K562 (cell line): ENCODE measurements around the gene PANX1. TPM values are rescaled to one million over a fixed set of nuclear protein-coding genes. Genes with fewer than 3 reads are reported as not detected.

Experiments used
- ATAC-seq: fragments of 200-7000 bp; cut with Tn5 transposase; 3 replicates; pipeline ENCODE4 v1.9.1; 2020; ENCODE audit warnings: moderate library complexity
- BruUV-seq: library from RNA; stranded (reverse); fragments of 400-500 nt; replicated peaks from 2 replicates; lab custom pipeline; 2021; lab: Mats Ljungman, UMichigan
- CTCF ChIA-PET: fragments of 300-600 bp; formaldehyde crosslinking; extraction: SDS; loops from one replicate; lab custom pipeline; 2021; ENCODE audit warnings: low intra/inter-chr PET ratio; lab: Yijun Ruan, JAX
- POLR2A ChIA-PET: fragments of 300-600, 350-650 bp; sonication (Branson Sonifier 250); formaldehyde crosslinking; extraction: SDS; loops from one replicate; lab custom pipeline; 2021; ENCODE audit warnings: antibody characterized with exemption, inconsistent platforms; lab: Yijun Ruan, JAX
- DNase-seq, 4 experiments: peaks; one replicate each; pipeline versions ENCODE4 v3.0.0 to v3.0.0-alpha.2; 2011 to 2018; ENCODE audit warnings: low spot score in 3 of 4, mixed read lengths in 3 of 4; ENCODE audit errors: extremely low read depth in 1 of 4
- FAIRE-seq: peaks from 2 replicates; lab custom pipeline; 2011; peaks lifted over from hg19 to GRCh38; lab: Jason Lieb, UNC
- H2AFZ ChIP-seq: 2 replicates; pipeline ENCODE4 v1.6.0; 2011; ENCODE audit warnings: low read depth, low read length, control low read depth, inconsistent platforms
- H3K27ac ChIP-seq: fragments of 200-600 bp; 3 replicates; pipeline ENCODE4 v1.8.0; 2011; ENCODE audit warnings: low read depth, mild to moderate bottlenecking, control low read depth, inconsistent platforms, low read length, moderate library complexity, mixed read lengths; ENCODE audit errors: extremely low read depth
- H3K27me3 ChIP-seq, 2 experiments: fragments of 300-600 bp in 1 of 2; 2 replicates in 1 of 2; 3 replicates in 1 of 2; pipeline versions ENCODE4 v1.6.0 to v1.8.0; 2011; ENCODE audit warnings: inconsistent platforms in 2 of 2, low read length in 2 of 2, mild to moderate bottlenecking in 1 of 2, mixed read lengths in 1 of 2, moderate library complexity in 1 of 2; ENCODE audit not compliant: control insufficient read depth in 2 of 2, insufficient read depth in 2 of 2
- H3K36me3 ChIP-seq: fragments of 300-600 bp; 3 replicates; pipeline ENCODE4 v1.8.0; 2011; ENCODE audit warnings: mild to moderate bottlenecking, low read length, inconsistent platforms; ENCODE audit not compliant: control insufficient read depth, insufficient read depth
- H3K4me1 ChIP-seq, 2 experiments: fragments of 200-600 bp in 1 of 2; replicated peaks in 1 of 2; 2 replicates in 1 of 2; 3 replicates in 1 of 2; pipeline versions ENCODE4 v1.5.1 to v1.8.0; 2011; ENCODE audit warnings: inconsistent platforms in 2 of 2, low read length in 2 of 2, mild to moderate bottlenecking in 1 of 2, mixed read lengths in 1 of 2, moderate library complexity in 1 of 2; ENCODE audit not compliant: control insufficient read depth in 2 of 2, insufficient read depth in 2 of 2
- H3K4me2 ChIP-seq: 2 replicates; pipeline ENCODE4 v1.6.1; 2011; ENCODE audit warnings: low read length, control low read depth, inconsistent platforms, mixed read lengths; ENCODE audit not compliant: insufficient read depth
- H3K4me3 ChIP-seq: fragments of 200-600 bp; sonication (generic), shearing (Covaris generic); 2 replicates; pipeline ENCODE4 v1.5.1; 2016; ENCODE audit warnings: control low read depth, inconsistent platforms
- H3K79me2 ChIP-seq: fragments of 200-600 bp; 3 replicates; pipeline ENCODE4 v1.8.0; 2011; ENCODE audit warnings: low read length, inconsistent platforms; ENCODE audit not compliant: control insufficient read depth, insufficient read depth
- H3K9ac ChIP-seq, 2 experiments: 2 replicates each; pipeline versions ENCODE4 v1.6.0 to v1.6.1; 2011; ENCODE audit warnings: low read depth in 2 of 2, low read length in 2 of 2, control low read depth in 1 of 2, inconsistent platforms in 1 of 2, mild to moderate bottlenecking in 1 of 2, mixed read lengths in 1 of 2; ENCODE audit not compliant: insufficient read depth in 1 of 2
- H3K9me1 ChIP-seq: one replicate; pipeline ENCODE4 v1.6.0; 2011; ENCODE audit warnings: inconsistent platforms, mild to moderate bottlenecking, low read length, moderate library complexity; ENCODE audit not compliant: control insufficient read depth, insufficient read depth
- H3K9me3 ChIP-seq: replicated peaks from 2 replicates; pipeline ENCODE4 v1.5.1; 2011; ENCODE audit warnings: low read depth, low read length, inconsistent platforms; ENCODE audit not compliant: control insufficient read depth, insufficient read depth
- H4K20me1 ChIP-seq: replicated peaks from 2 replicates; pipeline ENCODE4 v1.6.1; 2011; ENCODE audit warnings: low read length, inconsistent platforms, mixed read lengths; ENCODE audit not compliant: control insufficient read depth, insufficient read depth
- BRD9 ChIP-seq: fragments of 450-650 bp; IDR thresholded peaks from 2 replicates; pipeline ENCODE4 v1.6.1; 2018; ENCODE audit warnings: low read depth; ENCODE audit not compliant: partially characterized antibody
- PHB ChIP-seq: fragments of 250-450 bp; sonication (Bioruptor Pico); IDR thresholded peaks from 2 replicates; pipeline ENCODE4 v1.5.0; 2021
- RFX1 ChIP-seq: fragments of 450-650 bp; IDR thresholded peaks from 2 replicates; pipeline ENCODE4 v1.6.1; 2016; ENCODE audit warnings: mild to moderate bottlenecking, moderate library complexity
- WGBS: fragments of 100-300 bp; shearing (Covaris generic); methylation state at CpG from one replicate; pipeline ENCODE4 v1.1.6; 2016; ENCODE audit warnings: low coverage, mixed read lengths; ENCODE audit not compliant: insufficient coverage; ENCODE audit errors: missing lambda C conversion rate; 5-methylcytosine and 5-hydroxymethylcytosine counted together
- in situ Hi-C: fragments of 300-500 bp; cut with MboI; formaldehyde crosslinking; loops from 4 replicates; pipeline ENCODE4 v1.15.0; 2018; ENCODE audit warnings: inconsistent platforms, mixed read lengths
- intact Hi-C: fragments of 100-400 bp; cut with micrococcal nuclease; formaldehyde crosslinking; loops from 2 replicates; pipeline ENCODE4 v1.14.2; 2022
- polyA plus RNA-seq, 8 experiments: library from polyadenylated mRNA; depleted of rRNA in 4 of 8; stranded (reverse) in 5 of 8; unstranded in 3 of 8; fragments of >200 nt; fragmentation: Nextera tagmentation in 2 of 8; fragmentation: Illumina TruSeq in 1 of 8; extraction: Ambion mirVana in 2 of 8; extraction: Trizol in 1 of 8; gene quantifications; 2 replicates each; pipeline versions ENCODE4 v1.2.1 to v1.2.3, GENCODE V29; 2011 to 2014; ENCODE audit warnings: inconsistent platforms in 1 of 8, missing spikeins in 1 of 8
- total RNA-seq, 7 experiments: library from RNA; depleted of rRNA in 6 of 7; stranded (reverse); fragments of >200 nt in 6 of 7; fragmentation: Illumina TruSeq in 2 of 7; extraction: Trizol in 2 of 7; gene quantifications; 2 replicates each; pipeline versions ENCODE4 v1.2.1 to v1.2.3, GENCODE V29; 2011 to 2021; ENCODE audit warnings: low replicate concordance in 1 of 7
- TF ChIP-seq, protein P1 (sequence below), 2 experiments: fragments of 450-650 bp in 1 of 2; sonication (generic) in 1 of 2; formaldehyde crosslinking in 1 of 2; IDR thresholded peaks; 2 replicates each; pipeline versions ENCODE4 v1.7.1 to v1.9.0; 2016 to 2022; ENCODE audit warnings: inconsistent platforms in 1 of 2, mild to moderate bottlenecking in 1 of 2, missing genetic modification reagents in 1 of 2

The PANX1 gene
- total and polyA plus RNA-seq, 9 of the 15 experiments (the other 6 are each of a cell fraction or from before 2014, with no cell fraction given) = 1.9 to 14.8 (median 10.1) TPM

DNA sequence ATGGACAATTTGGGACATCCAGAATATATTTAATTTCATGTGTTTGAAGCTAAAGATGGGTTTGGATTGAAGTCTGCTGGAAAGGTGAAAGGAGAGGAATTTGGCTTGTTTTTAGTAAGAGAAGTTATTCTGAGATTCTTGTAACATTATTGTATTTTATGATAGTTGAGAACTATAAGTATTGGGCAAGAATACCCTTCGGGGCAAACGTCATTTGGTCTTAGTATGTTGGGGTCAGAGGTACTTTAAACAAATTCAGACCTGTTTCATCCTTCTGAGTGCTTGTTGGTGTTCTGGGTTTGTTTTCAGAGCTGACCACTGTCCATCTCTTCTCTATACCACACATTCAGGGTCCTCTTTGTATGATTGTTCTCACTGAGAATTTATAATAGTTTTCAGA, 19.5 kb downstream of the PANX1 start:
- DNase-seq = no peak
- in situ Hi-C loops (no loop called here), intact Hi-C loops (no loop called here)
- Histone ChIP-seq H3K4me2 (no peak overlapping the region), H3K9ac (no peak overlapping the region), H3K4me1 (peaks cover 14 to 44% of the 10 kb centered on the region in 2 experiments), H2AFZ (no peak overlapping the region), H3K27me3 (no peaks in the 10 kb centered on the region), H4K20me1 (peaks cover 14% of the 10 kb centered on the region), H3K27ac (no peak overlapping the region), H3K79me2 (peaks cover 68% of the 10 kb centered on the region), H3K9me1 (peaks cover 3% of the 10 kb centered on the region), H3K4me3 (no peak overlapping the region), H3K36me3 (no peaks in the 10 kb centered on the region), H3K9me3 (no peaks in the 10 kb centered on the region)
- no peak for FAIRE-seq
- no TSS peak for BruUV-seq
- WGBS = 49% methylated on average over 2 of the region's 2 CpGs
- ChIA-PET CTCF (no interaction called here), POLR2A (no interaction called here)
- TF ChIP-seq, protein P1, sequence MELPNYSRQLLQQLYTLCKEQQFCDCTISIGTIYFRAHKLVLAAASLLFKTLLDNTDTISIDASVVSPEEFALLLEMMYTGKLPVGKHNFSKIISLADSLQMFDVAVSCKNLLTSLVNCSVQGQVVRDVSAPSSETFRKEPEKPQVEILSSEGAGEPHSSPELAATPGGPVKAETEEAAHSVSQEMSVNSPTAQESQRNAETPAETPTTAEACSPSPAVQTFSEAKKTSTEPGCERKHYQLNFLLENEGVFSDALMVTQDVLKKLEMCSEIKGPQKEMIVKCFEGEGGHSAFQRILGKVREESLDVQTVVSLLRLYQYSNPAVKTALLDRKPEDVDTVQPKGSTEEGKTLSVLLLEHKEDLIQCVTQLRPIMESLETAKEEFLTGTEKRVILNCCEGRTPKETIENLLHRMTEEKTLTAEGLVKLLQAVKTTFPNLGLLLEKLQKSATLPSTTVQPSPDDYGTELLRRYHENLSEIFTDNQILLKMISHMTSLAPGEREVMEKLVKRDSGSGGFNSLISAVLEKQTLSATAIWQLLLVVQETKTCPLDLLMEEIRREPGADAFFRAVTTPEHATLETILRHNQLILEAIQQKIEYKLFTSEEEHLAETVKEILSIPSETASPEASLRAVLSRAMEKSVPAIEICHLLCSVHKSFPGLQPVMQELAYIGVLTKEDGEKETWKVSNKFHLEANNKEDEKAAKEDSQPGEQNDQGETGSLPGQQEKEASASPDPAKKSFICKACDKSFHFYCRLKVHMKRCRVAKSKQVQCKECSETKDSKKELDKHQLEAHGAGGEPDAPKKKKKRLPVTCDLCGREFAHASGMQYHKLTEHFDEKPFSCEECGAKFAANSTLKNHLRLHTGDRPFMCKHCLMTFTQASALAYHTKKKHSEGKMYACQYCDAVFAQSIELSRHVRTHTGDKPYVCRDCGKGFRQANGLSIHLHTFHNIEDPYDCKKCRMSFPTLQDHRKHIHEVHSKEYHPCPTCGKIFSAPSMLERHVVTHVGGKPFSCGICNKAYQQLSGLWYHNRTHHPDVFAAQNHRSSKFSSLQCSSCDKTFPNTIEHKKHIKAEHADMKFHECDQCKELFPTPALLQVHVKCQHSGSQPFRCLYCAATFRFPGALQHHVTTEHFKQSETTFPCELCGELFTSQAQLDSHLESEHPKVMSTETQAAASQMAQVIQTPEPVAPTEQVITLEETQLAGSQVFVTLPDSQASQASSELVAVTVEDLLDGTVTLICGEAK (IDR thresholded peaks at IDR 0.05) = no peak
- TF ChIP-seq, protein P1 (CRISPR knock-in tag; IDR thresholded peaks at IDR 0.05) = no peak
- TF ChIP-seq BRD9 (no peak), RFX1 (no peak), PHB (CRISPR knock-in tag) (no peak)
- ATAC-seq = no peak
